ENCODE measurements around the gene SPAG8. TPM values are rescaled to one million over a fixed set of nuclear protein-coding genes. Genes with fewer than 3 reads are reported as not detected.

SPAG8 gene
- total RNA-seq, 1 experiment from 2014 or later, result 1.0 TPM

DNA sequence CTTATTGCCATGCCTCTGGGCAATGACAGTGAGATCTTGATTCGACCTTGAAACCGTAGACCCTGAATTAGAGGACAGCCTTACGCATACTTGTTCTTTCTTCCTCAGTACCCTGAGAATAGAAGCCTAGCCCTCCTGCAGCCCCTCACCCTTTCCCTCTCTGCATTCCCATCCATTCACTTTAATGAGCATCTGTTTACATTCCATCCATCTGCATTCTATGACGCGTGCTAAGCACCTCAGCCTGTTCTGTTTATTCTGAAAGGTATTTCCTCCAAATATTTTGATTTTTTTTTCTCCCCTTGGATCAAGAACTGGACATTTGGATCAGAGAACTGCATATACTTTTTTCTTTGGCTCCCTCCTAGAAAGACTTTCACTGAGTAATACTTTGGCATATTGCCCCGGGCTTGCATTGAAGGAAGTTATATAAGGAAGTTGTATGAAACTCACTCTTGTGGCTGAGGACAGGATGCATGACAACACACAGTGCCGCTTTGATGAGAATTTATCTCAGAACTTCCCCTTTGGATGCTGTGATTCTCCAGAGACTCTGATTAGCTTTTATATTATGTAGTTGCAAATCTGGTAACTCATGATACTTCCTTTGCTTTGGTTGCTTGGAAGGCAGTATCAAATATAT, 32.7 kb upstream of the SPAG8 start:
- peaks cover 6% of the 10 kb centered on the region for H3F3A ChIP-seq (ENCODE audit: insufficient read depth, low read depth)
- no peaks in the 10 kb centered on the region for H3K27me3 ChIP-seq (ENCODE audit: insufficient read depth, low read depth)
- no peak overlapping the region for H3K4me3 ChIP-seq
- peak; percentile 36 to 83 for DNase-seq
- peak overlapping the region; percentile 42 for H3K4me2 ChIP-seq
- peaks cover 18% of the 10 kb centered on the region for H3K4me1 ChIP-seq (replicated peaks; ENCODE audit: insufficient read depth)
- H3K27ac ChIP-seq, result peak overlapping the region; percentile 64
- no peaks in the 10 kb centered on the region for H3K9me2 ChIP-seq (ENCODE audit: insufficient read depth)
- H3K36me3 ChIP-seq (ENCODE audit: low read depth), result no peaks in the 10 kb centered on the region
- H3K79me2 ChIP-seq (ENCODE audit: low read depth), result no peaks in the 10 kb centered on the region
- no peaks in the 10 kb centered on the region for H4K20me1 ChIP-seq (ENCODE audit: insufficient read depth)
- CTCF ChIA-PET, result interaction anchor here (0.5 to 1.0 kb wide), 2 partner anchors 38 to 96 kb away, joined by 3 read pairs; no protein-coding TSS in a partner anchor
- no peak for TF ChIP-seq EZH2 (IDR thresholded peaks at IDR 0.05; ENCODE audit: low read depth)
- TF ChIP-seq, protein P1, sequence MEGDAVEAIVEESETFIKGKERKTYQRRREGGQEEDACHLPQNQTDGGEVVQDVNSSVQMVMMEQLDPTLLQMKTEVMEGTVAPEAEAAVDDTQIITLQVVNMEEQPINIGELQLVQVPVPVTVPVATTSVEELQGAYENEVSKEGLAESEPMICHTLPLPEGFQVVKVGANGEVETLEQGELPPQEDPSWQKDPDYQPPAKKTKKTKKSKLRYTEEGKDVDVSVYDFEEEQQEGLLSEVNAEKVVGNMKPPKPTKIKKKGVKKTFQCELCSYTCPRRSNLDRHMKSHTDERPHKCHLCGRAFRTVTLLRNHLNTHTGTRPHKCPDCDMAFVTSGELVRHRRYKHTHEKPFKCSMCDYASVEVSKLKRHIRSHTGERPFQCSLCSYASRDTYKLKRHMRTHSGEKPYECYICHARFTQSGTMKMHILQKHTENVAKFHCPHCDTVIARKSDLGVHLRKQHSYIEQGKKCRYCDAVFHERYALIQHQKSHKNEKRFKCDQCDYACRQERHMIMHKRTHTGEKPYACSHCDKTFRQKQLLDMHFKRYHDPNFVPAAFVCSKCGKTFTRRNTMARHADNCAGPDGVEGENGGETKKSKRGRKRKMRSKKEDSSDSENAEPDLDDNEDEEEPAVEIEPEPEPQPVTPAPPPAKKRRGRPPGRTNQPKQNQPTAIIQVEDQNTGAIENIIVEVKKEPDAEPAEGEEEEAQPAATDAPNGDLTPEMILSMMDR (conservative IDR thresholded peaks at IDR 0.05), result no peak
- intact Hi-C loops (cut with micrococcal nuclease; ENCODE audit: unreplicated experiment), result no loop called here
- no peak overlapping the region for H2AFZ ChIP-seq
- BruUV-seq (replicated peaks), result no TSS peak
- H3K9me3 ChIP-seq (ENCODE audit: insufficient read depth, low read depth), result no peaks in the 10 kb centered on the region
- POLR2A ChIA-PET (ENCODE audit: unreplicated experiment), result no interaction called here

DNA sequence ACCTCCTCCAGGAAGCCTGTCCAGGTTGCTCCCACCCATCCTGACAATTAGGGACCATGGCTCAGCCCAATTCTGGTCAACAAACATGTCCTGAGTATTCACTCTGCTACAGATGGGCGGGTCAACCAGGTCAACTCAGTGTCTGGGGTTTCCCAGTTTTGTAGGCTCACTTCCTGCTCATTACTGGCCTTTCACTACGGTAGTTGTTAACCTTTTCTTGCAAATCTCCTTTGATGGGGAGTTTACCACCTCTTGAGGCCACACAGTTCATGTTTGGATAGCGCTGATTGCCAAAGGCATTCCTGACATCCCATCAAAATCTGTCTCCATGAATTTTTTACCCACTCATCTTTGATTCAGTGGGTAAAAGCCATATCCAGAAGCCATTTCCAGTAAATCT, 30.7 kb upstream of the SPAG8 start:
- CTCF ChIA-PET, result no interaction called here
- H3K79me2 ChIP-seq (ENCODE audit: low read depth), result no peaks in the 10 kb centered on the region
- no peak overlapping the region for H3K4me2 ChIP-seq
- no peaks in the 10 kb centered on the region for H4K20me1 ChIP-seq (ENCODE audit: insufficient read depth)
- peaks cover 6% of the 10 kb centered on the region for H3F3A ChIP-seq (ENCODE audit: insufficient read depth, low read depth)
- no TSS peak for BruUV-seq (replicated peaks)
- peaks cover 18% of the 10 kb centered on the region for H3K4me1 ChIP-seq (replicated peaks; ENCODE audit: insufficient read depth)
- no peaks in the 10 kb centered on the region for H3K9me2 ChIP-seq (ENCODE audit: insufficient read depth)
- no peaks in the 10 kb centered on the region for H3K9me3 ChIP-seq (ENCODE audit: insufficient read depth, low read depth)
- H3K36me3 ChIP-seq (ENCODE audit: low read depth), result no peaks in the 10 kb centered on the region
- intact Hi-C loops (cut with micrococcal nuclease; ENCODE audit: unreplicated experiment), result no loop called here
- no peaks in the 10 kb centered on the region for H3K27me3 ChIP-seq (ENCODE audit: insufficient read depth, low read depth)
- H3K4me3 ChIP-seq, result no peak overlapping the region
- H3K27ac ChIP-seq, result no peak overlapping the region
- POLR2A ChIA-PET (ENCODE audit: unreplicated experiment), result no interaction called here
- H2AFZ ChIP-seq, result no peak overlapping the region
- TF ChIP-seq EZH2 (IDR thresholded peaks at IDR 0.05; ENCODE audit: low read depth), result no peak
- TF ChIP-seq, protein P1 (conservative IDR thresholded peaks at IDR 0.05), result no peak
- no peak for DNase-seq

GRCh38 chr9:35842020-35842745, 30.1 kb upstream of the SPAG8 start:
- Histone ChIP-seq H3K27ac (no peak overlapping the region), H3K4me3 (no peak overlapping the region), H3K27me3 (ENCODE audit: insufficient read depth, low read depth) (no peaks in the 10 kb centered on the region), H3K4me2 (no peak overlapping the region), H3K79me2 (ENCODE audit: low read depth) (no peaks in the 10 kb centered on the region), H2AFZ (no peak overlapping the region), H3F3A (ENCODE audit: insufficient read depth, low read depth) (peaks cover 6% of the 10 kb centered on the region), H3K9me2 (ENCODE audit: insufficient read depth) (no peaks in the 10 kb centered on the region), H3K36me3 (ENCODE audit: low read depth) (no peaks in the 10 kb centered on the region), H3K4me1 (replicated peaks; ENCODE audit: insufficient read depth) (peaks cover 18% of the 10 kb centered on the region), H3K9me3 (ENCODE audit: insufficient read depth, low read depth) (no peaks in the 10 kb centered on the region), H4K20me1 (ENCODE audit: insufficient read depth) (no peaks in the 10 kb centered on the region)
- ChIA-PET CTCF (no interaction called here), POLR2A (ENCODE audit: unreplicated experiment) (interaction anchor here (0.5 kb wide), 1 partner anchor 728 kb away, joined by 3 read pairs; no protein-coding TSS in a partner anchor)
- no peak for DNase-seq
- BruUV-seq (replicated peaks), result no TSS peak
- intact Hi-C loops (cut with micrococcal nuclease; ENCODE audit: unreplicated experiment), result no loop called here
- no peak for TF ChIP-seq EZH2 (IDR thresholded peaks at IDR 0.05; ENCODE audit: low read depth)
- TF ChIP-seq, protein P1 (conservative IDR thresholded peaks at IDR 0.05), result no peak

Measured in PC-9 (cell line).